SK-N-SH treated with all-trans-retinoic acid at 6 μM for 48 hours (cell line): Measurements from ENCODE around the gene UBE2G1.

Experiments used
- ARNTL ChIP-seq: fragments of 450-650 bp; formaldehyde crosslinking; IDR thresholded peaks from 2 replicates; pipeline ENCODE4 v1.5.0; 2020; ENCODE audit warnings: low read depth, mild to moderate bottlenecking, moderate library complexity, borderline replicate concordance
- GLIS3 ChIP-seq: fragments of 250-450 bp; sonication (Bioruptor Pico); IDR thresholded peaks from 2 replicates; pipeline ENCODE4 v1.5.0; 2020; ENCODE audit warnings: mild to moderate bottlenecking, moderate library complexity
- PPARA ChIP-seq: fragments of 250-450 bp; sonication (Bioruptor Pico); IDR thresholded peaks from 2 replicates; pipeline ENCODE4 v1.5.0; 2020; ENCODE audit warnings: mild to moderate bottlenecking, borderline replicate concordance
- ZC3H10 ChIP-seq: fragments of 250-450 bp; sonication (Bioruptor Pico); IDR thresholded peaks from 2 replicates; pipeline ENCODE4 v1.5.1; 2021; ENCODE audit warnings: mild to moderate bottlenecking, moderate library complexity
- ZFP3 ChIP-seq: fragments of 250-450 bp; sonication (Bioruptor Pico); IDR thresholded peaks from 2 replicates; pipeline ENCODE4 v1.5.0; 2020; ENCODE audit warnings: mild to moderate bottlenecking, moderate library complexity
- ZFP30 ChIP-seq: fragments of 450-650 bp; formaldehyde crosslinking; IDR thresholded peaks from 2 replicates; pipeline ENCODE4 v1.5.0; 2022; ENCODE audit warnings: mild to moderate bottlenecking, moderate library complexity

- TF ChIP-seq ZFP3 (CRISPR knock-in tag) (no peak), ZC3H10 (no peak), ZFP30 (no peak), ARNTL (CRISPR knock-in tag) (no peak), GLIS3 (CRISPR knock-in tag) (no peak), PPARA (CRISPR knock-in tag) (no peak)
Measured at GRCh38 chr17:4236456-4236855, 130.0 kb downstream of the UBE2G1 start.
